Peyer's patch (tissue), 4 donors: ENCODE measurements around the gene PRKAR1B.

ENCODE experiments used
- POLR2A ChIP-seq, 2 donors: fragments of 450-650 bp; IDR thresholded peaks; one replicate each; pipeline ENCODE4 v1.5.1; 2017; ENCODE audit warnings: antibody characterized with exemption in 2 of 2, mild to moderate bottlenecking in 2 of 2, moderate library complexity in 2 of 2
- TF ChIP-seq, protein P1 (sequence below), 6 experiments: fragments of 450-650 bp in 4 of 6; fragments of 200-600 bp in 2 of 6; sonication (generic) in 1 of 6; IDR thresholded peaks; one replicate each; pipeline ENCODE4 v1.5.1; 2017 to 2019; ENCODE audit warnings: antibody characterized with exemption in 6 of 6, mild to moderate bottlenecking in 3 of 6, moderate library complexity in 1 of 6

DNA sequence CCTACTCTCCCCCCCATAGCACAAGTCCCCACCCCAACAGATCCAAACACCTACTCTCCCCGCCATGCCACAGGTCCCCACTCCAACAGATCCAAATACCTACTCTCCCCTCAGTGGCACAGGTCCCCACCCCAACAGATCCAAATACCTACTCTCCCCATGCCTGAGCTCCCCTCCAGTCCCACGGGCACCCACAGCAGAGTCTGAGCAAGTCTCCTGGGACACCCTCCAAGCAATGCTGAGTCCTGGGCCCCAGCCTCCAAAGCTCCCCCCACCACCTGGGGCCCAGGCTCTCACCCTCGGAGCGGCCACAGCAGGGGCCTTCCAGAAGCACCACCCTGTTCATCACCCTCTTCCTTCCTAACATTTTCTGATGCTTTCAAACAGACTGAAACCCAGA, 64.5 kb downstream of the PRKAR1B start:
- TF ChIP-seq, protein P1, sequence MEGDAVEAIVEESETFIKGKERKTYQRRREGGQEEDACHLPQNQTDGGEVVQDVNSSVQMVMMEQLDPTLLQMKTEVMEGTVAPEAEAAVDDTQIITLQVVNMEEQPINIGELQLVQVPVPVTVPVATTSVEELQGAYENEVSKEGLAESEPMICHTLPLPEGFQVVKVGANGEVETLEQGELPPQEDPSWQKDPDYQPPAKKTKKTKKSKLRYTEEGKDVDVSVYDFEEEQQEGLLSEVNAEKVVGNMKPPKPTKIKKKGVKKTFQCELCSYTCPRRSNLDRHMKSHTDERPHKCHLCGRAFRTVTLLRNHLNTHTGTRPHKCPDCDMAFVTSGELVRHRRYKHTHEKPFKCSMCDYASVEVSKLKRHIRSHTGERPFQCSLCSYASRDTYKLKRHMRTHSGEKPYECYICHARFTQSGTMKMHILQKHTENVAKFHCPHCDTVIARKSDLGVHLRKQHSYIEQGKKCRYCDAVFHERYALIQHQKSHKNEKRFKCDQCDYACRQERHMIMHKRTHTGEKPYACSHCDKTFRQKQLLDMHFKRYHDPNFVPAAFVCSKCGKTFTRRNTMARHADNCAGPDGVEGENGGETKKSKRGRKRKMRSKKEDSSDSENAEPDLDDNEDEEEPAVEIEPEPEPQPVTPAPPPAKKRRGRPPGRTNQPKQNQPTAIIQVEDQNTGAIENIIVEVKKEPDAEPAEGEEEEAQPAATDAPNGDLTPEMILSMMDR (IDR thresholded peaks at IDR 0.05): no peak
- no peak for TF ChIP-seq POLR2A (IDR thresholded peaks at IDR 0.05)
